Lung (tissue), 12 donors: ENCODE results near the gene KRT80. TPM values are rescaled to one million over a fixed set of nuclear protein-coding genes. Genes with fewer than 3 reads are reported as not detected.

Source experiments
- ATAC-seq: fragments of 200-7000 bp; cut with Tn5 transposase; one replicate; pipeline ENCODE4 v1.9.1; 2020; ENCODE audit warnings: moderate number of reproducible peaks; ENCODE audit not compliant: insufficient read depth, low FRiP score
- DNase-seq, 3 donors: peaks; one replicate each; pipeline ENCODE4 v3.0.0-alpha.2; 2013 to 2017
- H3K27ac ChIP-seq, 2 donors: one replicate each; pipeline ENCODE4 v1.5.1; 2013; ENCODE audit warnings: mild to moderate bottlenecking in 2 of 2, moderate library complexity in 2 of 2, control low read depth in 1 of 2, inconsistent platforms in 1 of 2, low read depth in 1 of 2, low read length in 1 of 2
- H3K27me3 ChIP-seq, 3 donors: one replicate each; pipeline ENCODE4 v1.5.1; 2013; ENCODE audit warnings: low read length in 2 of 3; ENCODE audit not compliant: control insufficient read depth in 3 of 3, insufficient read depth in 3 of 3
- H3K36me3 ChIP-seq, 4 donors: one replicate each; pipeline ENCODE4 v1.5.1; 2013; ENCODE audit warnings: low read length in 4 of 4, mild to moderate bottlenecking in 1 of 4, moderate library complexity in 1 of 4; ENCODE audit not compliant: control insufficient read depth in 4 of 4, insufficient read depth in 4 of 4
- H3K4me1 ChIP-seq, 5 donors: one replicate each; pipeline ENCODE4 v1.5.1; 2013; ENCODE audit warnings: low read length in 5 of 5, mild to moderate bottlenecking in 2 of 5, moderate library complexity in 1 of 5; ENCODE audit not compliant: control insufficient read depth in 5 of 5, insufficient read depth in 5 of 5
- H3K4me3 ChIP-seq: one replicate; pipeline ENCODE4 v1.5.1; 2013; ENCODE audit warnings: mild to moderate bottlenecking, control low read depth, moderate library complexity
- H3K9ac ChIP-seq, 2 donors: one replicate each; pipeline ENCODE4 v1.5.1; 2013; ENCODE audit warnings: low read length in 2 of 2, control low read depth in 1 of 2; ENCODE audit not compliant: insufficient read depth in 1 of 2
- H3K9me3 ChIP-seq, 4 donors: one replicate each; pipeline ENCODE4 v1.5.1; 2013; ENCODE audit warnings: low read length in 3 of 4, mild to moderate bottlenecking in 1 of 4, moderate library complexity in 1 of 4; ENCODE audit not compliant: control insufficient read depth in 4 of 4, insufficient read depth in 3 of 4
- WGBS, 2 donors: extraction: QIAGEN DNeasy Blood & Tissue Kit; methylation state at CpG; one replicate each; pipeline ENCODE4 v1.1.7; 2013; 5-methylcytosine and 5-hydroxymethylcytosine counted together
- polyA plus RNA-seq, 2 donors: library from polyadenylated mRNA; stranded (reverse); fragments of 200-250 nt; gene quantifications; one replicate each; pipeline ENCODE4 v1.2.1, GENCODE V29; 2013
- total RNA-seq, 2 donors: library from RNA; depleted of rRNA in 1 of 2; stranded (reverse); fragments of >200 nt in 1 of 2; gene quantifications; one replicate each; pipeline ENCODE4 v1.2.1, GENCODE V29; 2014 to 2021
- TF ChIP-seq, protein P1 (sequence below): IDR thresholded peaks from 2 replicates; pipeline ENCODE4 v1.5.1; 2012; ENCODE audit warnings: mild to moderate bottlenecking; ENCODE audit errors: control extremely low read depth, extremely low read depth
- donor health status: control.
- donor health status: control.
- donor health status: Bipolar disorder and iron deficiency.
- donor health status: healthy.
- donor health status: DM: yes; HTN: yes; CAD: no.

KRT80 gene
- total and polyA plus RNA-seq, 4 donors: 1.8 to 15.5 (median 8.6) TPM

DNA sequence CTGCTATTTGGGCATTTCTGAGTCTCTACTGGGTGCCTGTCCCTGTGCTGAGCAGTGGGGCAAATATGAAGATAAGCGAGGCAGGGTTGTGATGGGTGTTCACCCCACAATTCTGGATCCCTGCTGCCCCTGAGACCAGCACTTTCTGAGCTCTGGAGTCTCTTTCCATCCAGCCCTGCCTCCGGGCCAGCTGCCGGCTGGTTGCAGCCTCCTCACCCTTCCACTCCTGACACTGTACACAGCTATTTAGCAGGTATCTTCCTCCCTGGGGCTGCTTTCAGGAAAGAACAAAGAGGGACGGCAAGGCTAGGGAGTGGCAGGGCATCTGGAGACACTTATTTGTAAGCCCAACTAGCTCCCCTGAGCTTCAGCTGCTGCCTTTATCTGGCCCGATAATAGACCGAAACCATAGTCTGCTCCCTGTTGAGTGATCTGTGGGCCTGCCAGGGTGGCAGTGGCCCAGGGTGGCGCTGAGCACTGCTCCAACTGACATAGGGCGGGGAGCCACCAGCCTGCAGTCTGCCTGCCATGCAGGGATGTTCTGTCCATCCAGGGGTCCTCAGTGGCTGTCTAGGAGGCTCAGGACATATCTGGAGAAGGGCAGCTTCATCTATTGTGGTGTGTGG lies 7.6 kb upstream of the KRT80 start:
- Histone ChIP-seq H3K36me3 (no peaks in the 10 kb centered on the region), H3K27me3 (peaks cover 0 to 3% (median 0%) of the 10 kb centered on the region in 3 donors), H3K9me3 (no peaks in the 10 kb centered on the region), H3K9ac (no peak overlapping the region), H3K4me3 (no peak overlapping the region), H3K4me1 (peaks cover 0 to 34% (median 5%) of the 10 kb centered on the region in 5 donors), H3K27ac (peak overlapping the region in 1 of 2 donors; percentile 66)
- TF ChIP-seq, protein P1, sequence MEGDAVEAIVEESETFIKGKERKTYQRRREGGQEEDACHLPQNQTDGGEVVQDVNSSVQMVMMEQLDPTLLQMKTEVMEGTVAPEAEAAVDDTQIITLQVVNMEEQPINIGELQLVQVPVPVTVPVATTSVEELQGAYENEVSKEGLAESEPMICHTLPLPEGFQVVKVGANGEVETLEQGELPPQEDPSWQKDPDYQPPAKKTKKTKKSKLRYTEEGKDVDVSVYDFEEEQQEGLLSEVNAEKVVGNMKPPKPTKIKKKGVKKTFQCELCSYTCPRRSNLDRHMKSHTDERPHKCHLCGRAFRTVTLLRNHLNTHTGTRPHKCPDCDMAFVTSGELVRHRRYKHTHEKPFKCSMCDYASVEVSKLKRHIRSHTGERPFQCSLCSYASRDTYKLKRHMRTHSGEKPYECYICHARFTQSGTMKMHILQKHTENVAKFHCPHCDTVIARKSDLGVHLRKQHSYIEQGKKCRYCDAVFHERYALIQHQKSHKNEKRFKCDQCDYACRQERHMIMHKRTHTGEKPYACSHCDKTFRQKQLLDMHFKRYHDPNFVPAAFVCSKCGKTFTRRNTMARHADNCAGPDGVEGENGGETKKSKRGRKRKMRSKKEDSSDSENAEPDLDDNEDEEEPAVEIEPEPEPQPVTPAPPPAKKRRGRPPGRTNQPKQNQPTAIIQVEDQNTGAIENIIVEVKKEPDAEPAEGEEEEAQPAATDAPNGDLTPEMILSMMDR: no peak
- DNase-seq (no peak), ATAC-seq (no peak)
- WGBS, 2 donors: 75 to 86% methylated on average over 8 of the region's 8 CpGs

DNA sequence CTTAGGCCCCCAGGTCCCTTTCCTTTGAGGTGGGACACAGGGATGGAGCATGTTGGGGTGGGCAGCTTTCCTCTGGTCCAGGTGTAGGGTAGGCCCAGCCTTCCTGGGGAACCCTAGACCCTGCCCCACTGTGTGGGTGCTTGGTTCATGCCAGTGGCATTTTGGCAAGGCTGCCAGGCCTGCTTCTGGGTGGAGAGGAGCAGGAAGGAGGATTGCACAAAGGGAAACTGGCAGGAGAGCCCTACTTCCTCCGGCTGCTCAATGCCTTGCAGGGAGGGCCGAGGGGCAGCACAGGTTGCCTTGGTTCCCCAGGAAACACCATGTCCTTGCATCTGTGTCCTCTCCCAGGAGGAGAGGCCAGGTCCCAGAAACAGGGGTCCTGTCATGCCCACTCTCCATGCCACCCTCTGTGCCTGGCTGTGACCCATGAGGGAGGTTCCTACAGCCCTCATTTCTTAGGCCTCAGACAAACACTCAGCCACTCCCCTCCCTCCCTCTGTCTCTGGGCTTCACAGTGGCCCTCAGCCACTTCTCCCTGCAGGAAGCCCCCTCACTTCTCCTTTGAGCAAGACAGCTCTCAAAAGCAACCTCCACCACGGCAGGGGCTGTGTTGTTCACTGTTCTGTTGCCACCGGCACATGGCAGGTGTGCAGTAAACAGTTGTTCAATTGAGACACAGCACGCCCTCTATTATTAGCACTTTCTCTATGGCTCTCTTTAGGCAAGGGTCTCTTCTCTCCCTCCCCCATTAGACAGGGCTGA lies 6.8 kb upstream of the KRT80 start:
- Histone ChIP-seq H3K4me3 (no peak overlapping the region), H3K9ac (no peak overlapping the region), H3K27ac (peak overlapping the region in 1 of 2 donors; percentile 66), H3K27me3 (peaks cover 0 to 3% (median 0%) of the 10 kb centered on the region in 3 donors), H3K4me1 (peaks cover 0 to 37% (median 11%) of the 10 kb centered on the region in 5 donors), H3K36me3 (no peaks in the 10 kb centered on the region), H3K9me3 (no peaks in the 10 kb centered on the region)
- no peak for ATAC-seq
- TF ChIP-seq, protein P1: no peak
- WGBS, 2 donors: 25 to 45% methylated on average over 5 of the region's 5 CpGs
- no peak for DNase-seq

DNA sequence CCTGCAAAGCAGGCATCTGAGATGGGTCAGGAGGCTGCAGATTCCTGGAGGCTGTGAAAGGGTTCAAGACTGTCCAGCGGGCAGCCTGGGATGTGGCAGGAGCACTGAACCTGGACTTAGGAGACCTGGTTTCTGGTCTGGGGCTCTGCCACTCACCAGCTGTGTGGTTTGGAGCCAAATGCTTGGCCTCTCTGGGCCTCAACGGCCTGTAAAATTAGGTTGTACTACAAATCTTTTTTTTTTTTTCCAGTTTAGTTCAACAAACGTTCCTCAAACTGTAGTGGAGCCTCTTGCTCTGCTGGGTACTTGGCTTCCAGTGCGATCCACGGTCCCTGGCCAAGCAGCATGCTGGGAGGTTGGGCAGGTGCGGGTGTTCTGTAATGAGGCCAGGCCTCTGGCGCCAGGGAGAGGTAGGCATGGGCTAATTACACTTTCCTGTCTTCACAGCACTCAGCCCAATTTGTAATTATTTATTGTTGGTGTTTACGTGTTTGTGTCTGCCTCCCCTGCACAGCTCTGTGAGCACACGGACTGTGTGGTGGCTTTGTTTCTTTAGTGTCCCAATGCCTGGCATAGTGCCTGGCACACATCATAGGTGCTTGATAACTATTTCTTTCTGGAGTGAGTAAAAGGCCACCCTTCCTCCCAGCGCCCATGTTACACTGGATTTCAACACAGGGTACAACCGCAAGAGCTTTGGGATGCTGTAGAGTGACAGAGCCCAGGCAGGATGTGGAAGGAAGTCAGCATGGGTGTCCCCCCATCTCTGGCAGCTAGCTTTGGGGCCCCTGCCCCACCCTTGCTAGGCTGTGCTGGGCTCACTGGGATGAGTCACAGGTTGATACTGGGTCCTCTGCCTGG lies 5.8 kb upstream of the KRT80 start:
- Histone ChIP-seq H3K4me1 (peaks cover 0 to 40% (median 14%) of the 10 kb centered on the region in 5 donors), H3K36me3 (no peaks in the 10 kb centered on the region), H3K9me3 (no peaks in the 10 kb centered on the region), H3K4me3 (no peak overlapping the region), H3K9ac (no peak overlapping the region), H3K27ac (peak overlapping the region; percentile 66 to 68), H3K27me3 (no peaks in the 10 kb centered on the region)
- 40 to 47% methylated on average over 11 of the region's 11 CpGs for WGBS, 2 donors
- TF ChIP-seq, protein P1: no peak
- ATAC-seq: peak; percentile 44
- DNase-seq: no peak
